Dermis microvascular lymphatic vessel endothelial cell (primary cell): Measurements from ENCODE around the gene A1CF. TPM values are rescaled to one million over a fixed set of nuclear protein-coding genes. Genes with fewer than 3 reads are reported as not detected.
"Not testable (repeated sequence)": the region's sequence is repeated elsewhere in the genome, so short reads cannot be mapped to it uniquely, and the experiment has no call there.

ENCODE experiments used
- DNase-seq, 2 donors: peaks; one replicate each; pipeline versions ENCODE4 v3.0.0 to v3.0.0-alpha.2; 2010; ENCODE audit warnings: low read depth in 2 of 2
- total RNA-seq: library from RNA; depleted of rRNA; stranded (reverse); fragments of >200 nt; gene quantifications from 2 replicates; pipeline ENCODE4 v1.2.1, GENCODE V29; 2014

The A1CF gene, protein sequence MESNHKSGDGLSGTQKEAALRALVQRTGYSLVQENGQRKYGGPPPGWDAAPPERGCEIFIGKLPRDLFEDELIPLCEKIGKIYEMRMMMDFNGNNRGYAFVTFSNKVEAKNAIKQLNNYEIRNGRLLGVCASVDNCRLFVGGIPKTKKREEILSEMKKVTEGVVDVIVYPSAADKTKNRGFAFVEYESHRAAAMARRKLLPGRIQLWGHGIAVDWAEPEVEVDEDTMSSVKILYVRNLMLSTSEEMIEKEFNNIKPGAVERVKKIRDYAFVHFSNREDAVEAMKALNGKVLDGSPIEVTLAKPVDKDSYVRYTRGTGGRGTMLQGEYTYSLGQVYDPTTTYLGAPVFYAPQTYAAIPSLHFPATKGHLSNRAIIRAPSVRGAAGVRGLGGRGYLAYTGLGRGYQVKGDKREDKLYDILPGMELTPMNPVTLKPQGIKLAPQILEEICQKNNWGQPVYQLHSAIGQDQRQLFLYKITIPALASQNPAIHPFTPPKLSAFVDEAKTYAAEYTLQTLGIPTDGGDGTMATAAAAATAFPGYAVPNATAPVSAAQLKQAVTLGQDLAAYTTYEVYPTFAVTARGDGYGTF
- total RNA-seq, result not detected in 2 replicates

DNA sequence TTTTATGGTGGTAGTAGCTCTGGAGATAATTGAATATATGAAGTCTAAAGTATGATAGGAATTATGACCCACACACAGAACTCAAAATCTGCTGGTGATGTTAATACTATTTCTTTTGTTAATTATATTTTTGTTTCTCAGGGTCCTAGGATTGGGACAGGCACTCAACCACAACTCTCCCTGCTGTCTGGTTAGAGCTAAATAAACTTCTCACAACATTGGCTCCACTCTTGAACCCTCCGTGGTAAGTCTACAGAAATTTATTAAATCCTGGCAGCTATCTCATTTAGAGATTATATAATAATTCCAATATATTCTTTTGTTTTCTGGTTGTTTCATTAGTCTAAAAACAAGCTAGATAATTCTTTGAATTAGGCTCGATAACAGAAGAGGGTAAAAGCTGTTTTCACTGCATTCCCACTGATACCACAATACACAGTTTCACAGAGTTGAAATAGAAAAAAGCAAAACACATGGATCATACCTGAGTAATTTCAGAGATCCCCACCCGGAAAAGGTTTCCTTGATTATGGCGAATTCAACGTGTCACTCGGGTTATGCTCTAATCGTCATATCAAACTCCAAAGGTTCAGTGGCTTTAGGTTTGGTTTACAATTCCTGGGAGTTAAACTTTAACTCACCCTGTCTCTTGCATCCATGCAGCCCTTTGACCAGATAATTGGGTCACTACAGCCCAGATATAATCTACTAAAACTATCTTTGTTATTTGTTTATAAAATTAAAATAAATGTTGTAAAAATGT lies at the start of gene A1CF:
Gene A1CF (minus strand): TSS at position 531 of the 763 bp plus-strand sequence. CDS start 25,687 bp downstream, outside the sequence.
- DNase-seq, result no peak

DNA sequence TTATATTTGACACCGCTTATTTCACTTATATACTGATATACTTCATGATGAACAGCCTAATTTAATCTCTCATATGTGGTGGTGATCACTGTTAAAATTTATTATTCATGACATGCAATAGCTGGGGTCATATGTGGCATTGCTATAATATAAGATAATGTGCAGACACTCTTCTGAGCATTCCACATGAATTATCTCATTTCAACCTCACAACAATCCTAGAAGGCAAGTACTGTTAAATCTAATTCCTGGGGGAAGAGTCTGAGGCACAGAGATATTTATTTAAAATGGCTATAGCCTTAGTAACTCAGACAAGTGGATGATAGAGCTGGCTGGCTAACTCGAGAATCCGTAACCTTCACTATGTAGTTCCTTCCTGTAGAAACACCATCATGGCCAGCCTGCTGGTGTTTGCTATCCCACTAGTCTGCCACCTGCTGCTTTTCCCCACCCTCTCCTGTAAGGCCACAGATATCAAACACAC lies 46.6 kb upstream of the A1CF start:
- DNase-seq, result no peak

- DNase-seq, result peak in 1 of 2 donors; percentile 30
These were observed 44.2 kb upstream of the A1CF start for GRCh38 chr10:50929670-50930069.

GRCh38 chr10:50928190-50928552 lies 42.7 kb upstream of the A1CF start:
- no peak for DNase-seq

GRCh38 chr10:50927522-50928189 lies 42.2 kb upstream of the A1CF start:
- DNase-seq, result no peak

DNA sequence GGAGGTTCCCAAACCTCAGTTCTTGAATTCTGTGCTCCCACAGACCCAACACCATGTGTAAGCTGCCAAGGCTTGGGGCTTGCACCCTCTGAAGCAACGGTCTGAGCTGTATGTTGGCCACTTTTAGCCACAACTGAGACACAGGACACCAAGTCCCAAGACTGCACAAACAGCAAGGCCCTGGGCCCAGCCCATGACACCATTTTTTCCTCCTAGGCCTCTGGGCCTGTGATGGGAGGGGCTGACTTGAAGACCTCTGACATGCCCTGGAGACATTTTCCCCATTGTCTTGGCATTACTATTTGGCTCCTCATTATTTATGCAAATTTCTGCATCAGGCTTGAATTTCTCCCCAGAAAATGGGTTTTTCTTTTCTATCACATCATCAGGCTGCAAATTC lies 38.0 kb upstream of the A1CF start:
- not testable (repeated sequence) for DNase-seq

- no peak for DNase-seq
These were observed 33.6 kb upstream of the A1CF start for GRCh38 chr10:50919010-50919409.

DNA sequence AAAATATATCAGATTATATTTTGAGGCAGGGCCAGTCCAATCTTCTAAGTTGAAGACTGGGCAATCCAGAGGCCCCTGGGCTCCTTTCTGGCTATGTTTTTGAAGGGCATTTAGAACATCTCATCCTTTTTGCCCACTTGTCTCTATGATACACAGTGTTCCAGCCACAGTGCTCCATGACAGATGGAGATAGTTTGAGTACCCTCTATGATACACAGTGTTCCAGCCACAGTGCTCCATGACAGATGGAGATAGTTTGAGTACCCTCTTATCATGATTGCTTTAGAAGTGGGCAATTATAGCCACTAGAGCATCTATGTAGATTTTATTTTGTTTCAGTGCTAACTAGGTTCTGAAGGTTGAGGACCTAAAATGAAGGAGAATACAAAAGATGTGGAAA lies 33.1 kb upstream of the A1CF start:
- no peak for DNase-seq

GRCh38 chr10:50917486-50917885 lies 32.1 kb upstream of the A1CF start:
- DNase-seq, result no peak

DNA sequence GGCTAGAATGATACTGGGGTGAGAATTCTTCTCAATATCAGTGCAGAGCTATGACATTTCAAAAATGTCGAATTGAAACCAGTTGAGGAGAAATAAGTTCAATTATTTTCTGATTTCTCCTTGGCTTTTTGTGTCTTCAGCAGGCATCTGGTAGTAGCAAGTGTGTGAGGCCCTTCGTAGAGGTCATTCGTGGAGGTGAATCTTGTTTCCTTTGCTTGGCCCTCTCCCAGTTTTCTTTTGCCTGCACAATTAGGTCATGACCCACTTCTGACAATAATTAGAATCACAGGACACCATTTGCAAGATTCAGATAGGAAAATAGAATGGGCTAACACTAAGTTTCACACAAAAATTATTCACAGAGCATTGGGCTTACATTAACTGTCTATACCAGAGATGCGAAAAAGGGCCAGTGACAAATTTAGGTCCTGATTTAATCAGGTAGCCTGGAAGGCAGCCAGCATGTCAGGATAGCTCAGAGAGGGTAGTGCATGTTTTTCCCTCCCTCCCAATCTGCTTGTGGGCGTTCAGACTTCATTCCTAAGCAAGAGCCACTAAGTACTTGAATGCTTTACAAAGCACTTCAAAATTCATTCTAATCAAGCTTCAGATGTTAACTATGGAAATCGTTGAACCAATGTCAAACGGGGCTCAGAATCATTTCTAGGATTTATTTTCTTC lies 24.0 kb upstream of the A1CF start:
- no peak for DNase-seq

- no peak for DNase-seq
These were observed 22.9 kb upstream of the A1CF start for GRCh38 chr10:50908366-50908765.

GRCh38 chr10:50905797-50906196 lies 20.4 kb upstream of the A1CF start:
- DNase-seq, result not testable (repeated sequence)

DNA sequence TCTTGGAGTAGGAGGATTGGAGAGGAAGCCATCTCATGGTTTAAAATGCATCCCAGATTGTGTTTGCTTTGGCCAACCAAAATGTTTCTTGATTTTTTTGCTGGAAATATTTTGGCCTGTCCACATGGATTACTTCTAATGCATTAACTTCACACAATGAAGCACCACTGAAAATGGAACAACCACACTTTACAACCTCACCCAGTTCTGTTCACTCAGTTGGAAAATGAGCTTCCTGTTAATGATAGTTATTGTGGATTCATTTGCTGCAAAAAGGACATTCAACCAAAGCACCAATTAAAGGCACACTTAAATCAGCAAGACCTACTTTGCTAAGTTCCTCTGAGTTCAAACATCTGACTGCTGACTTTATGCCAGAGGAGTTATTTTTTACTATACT lies 11.3 kb upstream of the A1CF start:
- DNase-seq, result no peak

GRCh38 chr10:50894312-50894711 lies 8.9 kb upstream of the A1CF start:
- DNase-seq, result no peak

GRCh38 chr10:50892467-50892866 lies 7.0 kb upstream of the A1CF start:
- no peak for DNase-seq

- DNase-seq, result no peak
These were observed 1.1 kb downstream of the A1CF start for GRCh38 chr10:50884302-50884701.

DNA sequence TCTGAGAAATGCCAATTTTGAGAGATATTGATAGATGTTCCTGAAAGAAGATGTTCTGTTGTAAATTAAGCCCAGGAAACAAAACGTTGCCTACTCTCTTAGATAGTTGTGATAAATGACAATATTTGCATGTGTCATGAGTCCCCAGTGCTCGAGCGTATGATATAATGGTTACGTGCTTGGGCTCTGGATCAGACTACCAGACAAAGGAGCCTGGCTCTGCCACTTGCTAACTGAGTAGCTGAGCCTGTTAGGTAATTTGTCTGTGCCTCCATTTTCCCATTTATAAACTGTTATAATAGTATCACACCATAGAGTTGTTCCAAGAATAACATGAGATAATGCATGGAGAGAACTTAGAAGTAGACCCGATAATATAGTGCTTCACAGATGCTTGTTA lies 1.8 kb downstream of the A1CF start:
- no peak for DNase-seq

GRCh38 chr10:50882540-50882983 lies 2.9 kb downstream of the A1CF start:
- DNase-seq, result no peak

GRCh38 chr10:50881046-50881445 lies 4.4 kb downstream of the A1CF start:
- not testable (repeated sequence) for DNase-seq

DNA sequence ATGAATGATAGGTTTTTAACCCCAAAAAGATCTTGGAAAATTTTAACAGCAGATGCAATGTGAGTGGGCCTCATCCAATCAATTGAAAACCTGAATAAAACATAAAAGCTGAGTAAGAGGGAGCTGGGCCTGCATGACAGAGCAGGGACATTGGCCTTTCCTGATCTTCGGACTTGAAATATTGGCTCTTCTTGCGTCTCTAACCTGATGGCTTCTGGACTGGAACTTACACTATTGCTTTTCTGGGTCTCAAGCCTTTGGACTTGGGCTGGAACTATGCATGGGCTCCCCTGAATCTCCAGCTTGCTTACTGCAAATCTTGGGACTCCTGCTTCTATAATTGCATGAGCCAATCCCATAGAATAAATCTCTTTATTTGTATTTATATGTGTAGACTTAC lies 9.0 kb downstream of the A1CF start:
- DNase-seq, result no peak

DNA sequence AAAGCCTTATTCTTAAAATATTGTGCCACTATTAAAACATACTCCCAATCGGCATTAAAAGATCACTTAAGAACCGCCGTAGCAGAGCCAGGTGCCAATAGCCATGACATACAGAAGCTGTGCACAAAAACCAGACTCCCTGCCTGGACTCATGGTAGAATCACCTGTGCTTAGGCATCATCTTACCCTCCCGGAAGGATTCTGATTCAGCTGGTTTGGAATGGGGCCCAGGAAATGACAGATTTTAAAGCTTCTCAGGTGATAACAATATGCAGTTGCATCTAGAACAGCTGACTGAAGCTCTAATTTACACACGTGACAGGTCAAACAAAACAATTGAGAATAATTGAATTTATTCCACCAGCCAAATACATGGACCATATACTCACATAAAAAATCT lies 10.7 kb downstream of the A1CF start:
- no peak for DNase-seq
